GM18498 (cell line): ENCODE measurements around the gene MRTFA.

ENCODE experiments used
- ATAC-seq: cut with Tn5 transposase; IDR thresholded peaks from one replicate; pipeline ENCODE4 v1.9.1; 2021; ENCODE audit warnings: mild to moderate bottlenecking, moderate library complexity; ENCODE audit not compliant: unreplicated experiment

The MRTFA gene

DNA sequence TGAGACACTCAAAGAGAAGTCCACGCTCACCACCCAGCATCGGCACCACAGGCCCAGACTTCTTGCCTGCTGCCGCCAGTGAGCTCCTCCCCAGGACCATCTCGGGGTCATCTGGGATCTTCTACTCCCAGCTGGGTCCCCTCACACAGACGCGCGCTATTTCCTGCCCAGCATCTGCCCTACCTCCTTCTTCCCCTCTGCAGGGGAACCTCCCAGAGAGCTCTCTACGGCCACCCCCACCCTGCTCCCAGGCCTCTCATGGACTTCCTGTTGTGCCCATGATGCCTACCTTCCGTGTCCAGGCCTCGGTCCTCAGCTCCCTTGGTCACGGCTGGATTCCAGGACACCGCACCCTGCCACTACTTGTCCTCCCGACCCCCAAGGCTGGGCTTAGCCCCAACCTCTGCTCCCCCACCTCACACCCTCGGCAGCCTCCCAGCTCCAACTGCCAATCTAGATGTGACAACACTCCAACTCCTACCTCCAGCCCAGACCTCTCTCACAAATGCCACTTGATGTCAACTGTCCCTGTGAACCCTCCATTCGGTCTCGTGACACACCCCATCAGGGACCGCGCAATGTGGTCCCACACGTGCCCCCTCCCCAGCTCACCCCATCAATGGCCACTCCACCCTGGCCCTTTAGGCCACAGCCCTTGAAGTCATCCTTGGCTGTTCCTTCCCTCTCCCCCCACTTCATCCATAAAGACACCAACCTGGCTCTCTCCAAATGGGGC, 220.8 kb downstream of the MRTFA start:
- peak; percentile 24 for ATAC-seq

DNA sequence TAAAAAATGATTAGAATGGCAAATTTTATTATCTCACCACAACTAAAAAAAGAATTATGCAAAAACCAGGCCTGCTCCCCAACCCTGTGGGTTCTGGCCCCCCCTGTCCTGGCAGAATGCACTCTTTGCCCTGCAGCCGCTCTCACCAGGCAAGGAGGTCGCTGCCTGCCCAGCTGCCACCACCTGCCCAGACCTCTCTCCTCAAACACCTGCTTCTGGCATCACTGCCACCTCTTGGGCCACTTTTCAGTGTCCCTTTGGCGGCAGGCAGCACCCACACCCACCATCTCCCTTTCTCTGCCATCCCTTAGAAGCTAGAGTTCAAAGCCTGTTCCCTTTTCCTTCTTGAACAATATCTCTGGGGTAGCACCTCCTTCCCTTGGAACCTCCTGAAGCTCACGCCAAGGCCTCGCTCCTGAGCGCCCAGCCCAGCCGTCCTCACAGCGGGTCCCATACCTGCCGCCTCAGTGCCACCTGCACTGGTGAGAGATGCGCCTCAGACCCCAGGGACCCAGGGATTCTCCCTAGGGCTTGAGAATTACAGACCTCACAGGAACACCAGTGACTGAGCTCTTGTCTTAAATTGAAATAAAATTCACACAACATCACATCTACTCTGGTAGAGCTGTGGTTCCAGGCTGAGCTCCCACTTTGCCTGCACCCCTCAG, 221.5 kb downstream of the MRTFA start:
- peak; percentile 36 for ATAC-seq

DNA sequence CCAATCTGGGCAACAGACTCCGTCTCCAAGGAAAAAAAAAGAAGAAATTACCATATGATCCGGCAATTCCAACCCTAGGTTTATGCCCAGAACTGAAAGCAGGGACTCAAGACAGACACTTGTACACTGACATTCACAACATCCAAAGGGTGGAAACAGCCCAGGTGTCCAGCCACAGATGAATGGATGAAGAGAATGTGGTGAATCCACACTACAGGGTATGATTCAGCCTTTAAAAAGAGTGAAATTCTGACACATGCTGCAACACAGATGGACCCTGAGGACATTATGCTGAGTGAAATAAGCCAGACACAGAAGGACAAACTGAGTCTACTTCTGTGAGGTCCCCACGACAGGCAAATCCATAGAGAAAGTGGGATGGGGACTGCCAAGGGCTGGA, 222.2 kb downstream of the MRTFA start:
- ATAC-seq: no peak

- no peak for ATAC-seq
These were observed 222.6 kb downstream of the MRTFA start for GRCh38 chr22:40413873-40414272.

- peak; percentile 55 for ATAC-seq
These were observed 224.1 kb downstream of the MRTFA start for GRCh38 chr22:40412441-40412840.

DNA sequence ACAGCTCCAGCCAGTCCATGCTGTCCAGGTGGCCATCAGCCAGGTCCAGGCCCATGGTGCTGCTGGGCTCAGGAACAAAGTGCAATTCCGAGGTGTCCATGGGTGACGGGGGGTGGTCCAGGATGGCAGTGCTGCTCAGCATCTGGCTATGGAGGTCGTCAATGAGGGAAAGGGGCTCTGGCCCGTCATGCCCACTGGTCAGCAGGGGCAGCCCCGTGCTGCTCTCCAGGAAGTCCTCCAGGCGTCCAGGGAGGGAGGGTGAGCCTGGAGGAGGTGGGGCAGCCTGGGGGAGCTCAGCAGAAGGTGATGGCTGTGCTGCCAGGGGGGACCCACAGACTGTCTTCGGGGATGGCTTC, 225.0 kb downstream of the MRTFA start:
- no peak for ATAC-seq

- no peak for ATAC-seq
These were observed 225.6 kb downstream of the MRTFA start for GRCh38 chr22:40410731-40411505.

- ATAC-seq: no peak
These were observed 226.2 kb downstream of the MRTFA start for GRCh38 chr22:40410272-40410671.

GRCh38 chr22:40409613-40410113, 226.9 kb downstream of the MRTFA start:
- ATAC-seq: no peak

DNA sequence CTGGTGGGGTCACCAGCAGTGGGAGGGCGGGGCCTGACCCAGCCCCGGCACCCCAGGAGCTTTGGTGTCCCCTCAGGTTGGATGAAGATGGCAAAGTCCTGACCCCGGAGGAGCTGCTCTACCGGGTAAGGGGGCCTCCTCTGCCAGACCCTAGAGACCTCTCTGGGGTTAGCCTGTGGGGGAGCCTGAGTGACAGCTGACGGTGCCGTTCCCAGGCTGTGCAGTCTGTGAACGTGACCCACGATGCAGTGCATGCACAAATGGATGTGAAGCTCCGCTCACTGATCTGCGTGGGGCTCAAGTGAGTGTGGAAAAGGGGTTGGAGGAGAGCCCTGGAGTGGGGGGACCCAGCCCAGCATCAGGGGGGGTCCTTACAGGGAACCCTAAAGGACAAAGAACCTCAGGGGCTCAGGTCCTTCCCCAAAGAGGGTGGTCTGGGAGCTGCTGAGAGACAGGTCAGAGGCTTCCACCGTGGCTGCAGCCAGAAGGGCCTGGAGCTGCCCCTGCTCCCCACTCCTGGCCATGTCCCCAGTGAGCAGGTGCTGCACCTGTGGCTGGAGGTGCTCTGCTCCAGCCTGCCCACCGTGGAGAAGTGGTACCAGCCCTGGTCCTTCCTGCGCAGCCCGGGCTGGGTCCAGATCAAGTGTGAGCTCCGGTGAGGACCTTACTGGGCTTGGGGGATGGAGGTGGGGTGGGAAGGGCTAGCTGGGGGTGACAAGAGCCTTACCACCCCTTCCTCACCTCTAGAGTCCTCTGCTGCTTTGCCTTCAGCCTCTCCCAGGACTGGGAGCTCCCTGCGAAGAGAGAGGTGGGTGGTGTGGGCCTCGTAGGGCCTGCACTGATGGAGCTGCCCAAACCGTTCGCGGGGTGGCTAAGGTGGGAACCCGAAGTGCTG, 227.6 kb downstream of the MRTFA start:
- no peak for ATAC-seq

- no peak for ATAC-seq
These were observed 228.4 kb downstream of the MRTFA start for GRCh38 chr22:40407831-40408717.

GRCh38 chr22:40407021-40407761, 229.3 kb downstream of the MRTFA start:
- no peak for ATAC-seq

- no peak for ATAC-seq
These were observed 230.2 kb downstream of the MRTFA start for GRCh38 chr22:40406063-40406890.

GRCh38 chr22:40405178-40406062, 231.1 kb downstream of the MRTFA start:
- ATAC-seq: no peak

- no peak for ATAC-seq
These were observed 232.0 kb downstream of the MRTFA start for GRCh38 chr22:40404251-40405177.

GRCh38 chr22:40403651-40404050, 232.9 kb downstream of the MRTFA start:
- no peak for ATAC-seq
